Measurements from ENCODE around the gene HSPB7. TPM values are rescaled to one million over a fixed set of nuclear protein-coding genes. Genes with fewer than 3 reads are reported as not detected.

Gene HSPB7
- total and polyA plus RNA-seq, 2 donors (not counting 1 experiment from before 2014, with no cell fraction given) = 4.5 to 10.1 TPM

- Histone ChIP-seq H3K9ac (ENCODE audit: insufficient read depth, low read length) (no peak overlapping the region), H3K4me3 (replicated peaks in 1 of 4; ENCODE audit: control extremely low read depth in 1 of 4, insufficient read depth in 1 of 4, low read depth in 3 of 4, low read length in 4 of 4) (no peak overlapping the region), H4K20me1 (ENCODE audit: control insufficient read depth, extremely low read depth, insufficient read depth, low read length) (no peaks in the 10 kb centered on the region), H3K79me2 (ENCODE audit: control insufficient read depth, insufficient read depth, low read length) (no peaks in the 10 kb centered on the region), H3K36me3 (ENCODE audit: control insufficient read depth, insufficient read depth, low read length) (no peaks in the 10 kb centered on the region), H3K9me3 (ENCODE audit: control insufficient read depth, insufficient read depth, low read depth, low read length) (no peaks in the 10 kb centered on the region), H3K4me2 (ENCODE audit: extremely low read depth, insufficient read depth, low read length) (no peak overlapping the region), H3K27ac (ENCODE audit: insufficient read depth, low read length) (no peak overlapping the region), H3K4me1 (ENCODE audit: control insufficient read depth, extremely low read depth, insufficient read depth, low read length) (peaks cover 28% of the 10 kb centered on the region), H3K27me3 (ENCODE audit: control insufficient read depth, insufficient read depth, low read length) (no peaks in the 10 kb centered on the region), H2AFZ (ENCODE audit: low read length) (no peak overlapping the region)
- TF ChIP-seq EZH2 (IDR thresholded peaks at IDR 0.05; ENCODE audit: low read length, missing control alignments) (no peak), CTCF (conservative IDR thresholded peaks at IDR 0.05 in 1 of 2, IDR thresholded peaks at IDR 0.05 in 1 of 2; ENCODE audit: low read depth in 1 of 2, low read length in 2 of 2) (no peak)
- DNase-seq (ENCODE audit: low read depth in 2 of 2) = no peak
Measured at GRCh38 chr1:16020325-16020724, 2.5 kb upstream of the HSPB7 start.

GRCh38 chr1:16019644-16020277, 1.9 kb upstream of the HSPB7 start:
- Histone ChIP-seq H3K9me3 (ENCODE audit: control insufficient read depth, insufficient read depth, low read depth, low read length) (no peaks in the 10 kb centered on the region), H3K36me3 (ENCODE audit: control insufficient read depth, insufficient read depth, low read length) (no peaks in the 10 kb centered on the region), H3K27ac (ENCODE audit: insufficient read depth, low read length) (peak overlapping the region; percentile 81), H3K4me1 (ENCODE audit: control insufficient read depth, extremely low read depth, insufficient read depth, low read length) (peaks cover 28% of the 10 kb centered on the region), H4K20me1 (ENCODE audit: control insufficient read depth, extremely low read depth, insufficient read depth, low read length) (no peaks in the 10 kb centered on the region), H3K4me2 (ENCODE audit: extremely low read depth, insufficient read depth, low read length) (no peak overlapping the region), H3K27me3 (ENCODE audit: control insufficient read depth, insufficient read depth, low read length) (no peaks in the 10 kb centered on the region), H2AFZ (ENCODE audit: low read length) (no peak overlapping the region), H3K9ac (ENCODE audit: insufficient read depth, low read length) (no peak overlapping the region), H3K4me3 (replicated peaks in 1 of 4; ENCODE audit: control extremely low read depth in 1 of 4, insufficient read depth in 1 of 4, low read depth in 3 of 4, low read length in 4 of 4) (no peak overlapping the region), H3K79me2 (ENCODE audit: control insufficient read depth, insufficient read depth, low read length) (no peaks in the 10 kb centered on the region)
- TF ChIP-seq CTCF (conservative IDR thresholded peaks at IDR 0.05 in 1 of 2, IDR thresholded peaks at IDR 0.05 in 1 of 2; ENCODE audit: low read depth in 1 of 2, low read length in 2 of 2) (no peak), EZH2 (IDR thresholded peaks at IDR 0.05; ENCODE audit: low read length, missing control alignments) (no peak)
- DNase-seq (ENCODE audit: low read depth in 2 of 2) = peak in 1 of 2 donors; percentile 59

DNA sequence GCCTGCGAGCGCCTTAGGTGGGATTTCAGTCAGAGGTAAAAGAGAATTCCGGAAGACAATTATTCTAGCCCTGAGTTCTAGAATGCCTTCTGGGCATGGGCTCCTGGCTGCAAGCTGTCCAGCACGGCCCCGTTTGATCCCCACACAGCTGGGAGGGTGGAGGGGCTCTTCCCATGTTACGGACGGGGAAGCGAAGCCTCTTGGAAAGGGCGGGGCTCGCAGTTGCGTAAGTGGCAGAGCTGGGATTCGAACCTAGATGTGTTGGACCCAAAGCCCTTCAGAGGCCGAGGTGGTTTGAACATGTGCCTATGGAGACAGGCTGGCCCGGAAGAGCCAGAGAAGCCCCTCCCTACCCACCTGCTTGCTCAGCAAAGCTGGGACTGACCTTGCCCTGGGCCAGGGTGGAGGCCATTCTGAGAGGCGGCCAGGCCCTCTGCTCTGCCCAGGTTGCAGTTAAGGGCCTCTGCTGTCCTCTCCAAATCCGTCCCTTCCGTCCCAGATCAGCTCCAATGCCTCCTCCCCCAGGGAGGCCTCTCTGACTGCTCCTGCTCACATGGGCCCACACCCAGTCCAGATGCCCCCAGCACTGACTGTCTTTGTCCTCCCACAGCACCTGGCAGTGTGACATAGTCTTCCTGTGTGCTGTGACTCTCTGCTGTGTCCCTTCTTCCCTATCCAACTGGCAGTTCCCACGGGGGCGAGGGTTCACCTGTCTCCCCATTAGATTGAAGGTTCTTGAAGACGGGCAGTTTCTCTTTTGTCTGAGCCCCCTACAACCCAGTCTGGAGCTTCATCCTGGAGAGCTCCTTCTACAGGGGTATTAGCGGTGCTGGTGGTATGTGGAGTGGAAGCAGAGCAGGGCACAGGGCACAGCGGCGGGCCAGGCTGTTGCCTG, 1.2 kb upstream of the HSPB7 start:
- Histone ChIP-seq H3K79me2 (ENCODE audit: control insufficient read depth, insufficient read depth, low read length) (no peaks in the 10 kb centered on the region), H3K27me3 (ENCODE audit: control insufficient read depth, insufficient read depth, low read length) (no peaks in the 10 kb centered on the region), H3K4me2 (ENCODE audit: extremely low read depth, insufficient read depth, low read length) (no peak overlapping the region), H3K4me3 (replicated peaks in 1 of 4; ENCODE audit: control extremely low read depth in 1 of 4, insufficient read depth in 1 of 4, low read depth in 3 of 4, low read length in 4 of 4) (no peak overlapping the region), H3K27ac (ENCODE audit: insufficient read depth, low read length) (peak overlapping the region; percentile 81), H3K9me3 (ENCODE audit: control insufficient read depth, insufficient read depth, low read depth, low read length) (no peaks in the 10 kb centered on the region), H2AFZ (ENCODE audit: low read length) (no peak overlapping the region), H3K4me1 (ENCODE audit: control insufficient read depth, extremely low read depth, insufficient read depth, low read length) (peaks cover 28% of the 10 kb centered on the region), H3K9ac (ENCODE audit: insufficient read depth, low read length) (no peak overlapping the region), H3K36me3 (ENCODE audit: control insufficient read depth, insufficient read depth, low read length) (no peaks in the 10 kb centered on the region), H4K20me1 (ENCODE audit: control insufficient read depth, extremely low read depth, insufficient read depth, low read length) (no peaks in the 10 kb centered on the region)
- TF ChIP-seq EZH2 (IDR thresholded peaks at IDR 0.05; ENCODE audit: low read length, missing control alignments) = no peak
- no peak for TF ChIP-seq CTCF (conservative IDR thresholded peaks at IDR 0.05 in 1 of 2, IDR thresholded peaks at IDR 0.05 in 1 of 2; ENCODE audit: low read depth in 1 of 2, low read length in 2 of 2)
- no peak for DNase-seq (ENCODE audit: low read depth in 2 of 2)

Data from fibroblast of lung (primary cell).